Sigmoid colon (tissue), 7 donors: ENCODE measurements around the gene PGBD5. TPM values are rescaled to one million over a fixed set of nuclear protein-coding genes. Genes with fewer than 3 reads are reported as not detected.

Experiments used
- DNase-seq: peaks from one replicate; pipeline ENCODE4 v3.0.0-alpha.2; 2019
- H3K27ac ChIP-seq, 4 donors: fragments of 200-600 bp; sonication (generic); one replicate each; pipeline ENCODE4 v1.5.1; 2016 to 2019; ENCODE audit warnings: mild to moderate bottlenecking in 1 of 4
- H3K27me3 ChIP-seq, 3 donors: fragments of 200-600 bp; sonication (generic); one replicate each; pipeline ENCODE4 v1.5.1; 2019; ENCODE audit warnings: mild to moderate bottlenecking in 1 of 3
- H3K36me3 ChIP-seq, 4 donors: fragments of 200-600 bp; sonication (generic); one replicate each; pipeline ENCODE4 v1.5.1; 2016 to 2019
- H3K4me1 ChIP-seq, 4 donors: fragments of 200-600 bp; sonication (generic); one replicate each; pipeline ENCODE4 v1.5.1; 2017 to 2019
- H3K4me3 ChIP-seq, 4 donors: fragments of 200-600 bp; sonication (generic); one replicate each; pipeline ENCODE4 v1.5.1; 2017 to 2019; ENCODE audit warnings: mild to moderate bottlenecking in 2 of 4, moderate library complexity in 1 of 4
- H3K9me3 ChIP-seq, 4 donors: fragments of 200-600 bp in 3 of 4; sonication (generic) in 3 of 4; one replicate each; pipeline versions ENCODE4 v1.5.1 to v1.6.1; 2013 to 2019
- CTCF ChIP-seq, 4 experiments: fragments of 450-650 bp in 3 of 4; fragments of 200-600 bp in 1 of 4; IDR thresholded peaks; one replicate each; pipeline ENCODE4 v1.5.1; 2016 to 2019; ENCODE audit warnings: antibody characterized with exemption in 4 of 4, mild to moderate bottlenecking in 3 of 4, moderate library complexity in 2 of 4
- EP300 ChIP-seq, 4 donors: sonication (generic); formaldehyde crosslinking; IDR thresholded peaks; one replicate each; pipeline ENCODE4 v1.6.1; 2017; ENCODE audit warnings: antibody characterized with exemption in 4 of 4
- POLR2A ChIP-seq, 2 donors: fragments of 450-650 bp; IDR thresholded peaks; one replicate each; pipeline ENCODE4 v1.6.1; 2016; ENCODE audit warnings: antibody characterized with exemption in 2 of 2, mild to moderate bottlenecking in 2 of 2, moderate library complexity in 2 of 2
- POLR2AphosphoS5 ChIP-seq, 4 donors: sonication (generic); formaldehyde crosslinking; IDR thresholded peaks; one replicate each; pipeline ENCODE4 v1.6.1; 2017; ENCODE audit warnings: antibody characterized with exemption in 4 of 4
- WGBS, 2 donors: extraction: QIAGEN DNeasy Blood & Tissue Kit; methylation state at CpG; one replicate each; pipeline ENCODE4 v1.1.7; 2013; 5-methylcytosine and 5-hydroxymethylcytosine counted together
- intact Hi-C: fragments of 100-400 bp; cut with DNase I; formaldehyde crosslinking; loops from one replicate; pipeline ENCODE4 v1.15.1; 2023
- polyA plus RNA-seq, 3 donors: library from polyadenylated mRNA; stranded (reverse); fragments of 200-250 nt; gene quantifications; one replicate each; pipeline ENCODE4 v1.2.3, GENCODE V29; 2013
- total RNA-seq, 4 donors: library from RNA; depleted of rRNA; stranded (reverse); fragments of >200 nt; gene quantifications; one replicate each; pipeline ENCODE4 v1.1.0, GENCODE V29; 2016
- donor health status: healthy with polysubstance abuse.
- donor health status: Bipolar disorder and iron deficiency.
- donor health status: healthy.

Gene PGBD5
- total and polyA plus RNA-seq, 7 donors = under 0.01 to 1.9 (median 1.1) TPM

GRCh38 chr1:230293390-230293700 lies 132.8 kb downstream of the PGBD5 start:
- Histone ChIP-seq H3K36me3 (no peaks in the 10 kb centered on the region), H3K27me3 (peaks cover 0 to 3% (median 0%) of the 10 kb centered on the region in 3 donors), H3K4me1 (no peaks in the 10 kb centered on the region), H3K9me3 (no peaks in the 10 kb centered on the region), H3K4me3 (no peak overlapping the region), H3K27ac (no peak overlapping the region)
- TF ChIP-seq POLR2AphosphoS5 (IDR thresholded peaks at IDR 0.05) = no peak
- TF ChIP-seq POLR2A (IDR thresholded peaks at IDR 0.05) = no peak
- no peak for TF ChIP-seq EP300 (IDR thresholded peaks at IDR 0.05)
- no peak for TF ChIP-seq CTCF (IDR thresholded peaks at IDR 0.05)
- intact Hi-C loops = no loop called here
- peak; percentile 15 for DNase-seq
- WGBS, 2 donors = 74 to 79% methylated on average over 7 of the region's 7 CpGs

- Histone ChIP-seq H3K27me3 (peaks cover 0 to 5% (median 0%) of the 10 kb centered on the region in 3 donors), H3K27ac (no peak overlapping the region), H3K4me1 (no peaks in the 10 kb centered on the region), H3K36me3 (no peaks in the 10 kb centered on the region), H3K4me3 (no peak overlapping the region), H3K9me3 (no peaks in the 10 kb centered on the region)
- peak; percentile 59 for DNase-seq
- intact Hi-C loops = no loop called here
- TF ChIP-seq POLR2AphosphoS5 (IDR thresholded peaks at IDR 0.05) (no peak), CTCF (IDR thresholded peaks at IDR 0.05) (no peak), EP300 (IDR thresholded peaks at IDR 0.05) (no peak), POLR2A (IDR thresholded peaks at IDR 0.05) (no peak)
- 84 to 89% methylated on average over 12 of the region's 12 CpGs for WGBS, 2 donors
These were observed 133.3 kb downstream of the PGBD5 start for GRCh38 chr1:230292689-230293389.

- TF ChIP-seq EP300 (IDR thresholded peaks at IDR 0.05) (no peak), POLR2AphosphoS5 (IDR thresholded peaks at IDR 0.05) (no peak), POLR2A (IDR thresholded peaks at IDR 0.05) (no peak), CTCF (IDR thresholded peaks at IDR 0.05) (no peak)
These were observed 134.2 kb downstream of the PGBD5 start for GRCh38 chr1:230291731-230292620.

GRCh38 chr1:230289350-230289644 lies 136.8 kb downstream of the PGBD5 start:
- H3K27ac ChIP-seq = no peak overlapping the region
- peaks cover 0 to 7% (median 0%) of the 10 kb centered on the region in 3 donors for H3K27me3 ChIP-seq
- WGBS, 2 donors = 77 to 94% methylated on average over 5 of the region's 5 CpGs

More at GRCh38 chr1:230291731-230292620, 134.2 kb downstream of the PGBD5 start:
- 55 to 83% methylated on average over 28 of the region's 28 CpGs for WGBS, 2 donors
- peaks cover 0 to 10% (median 0%) of the 10 kb centered on the region in 3 donors for H3K27me3 ChIP-seq
- peak; percentile 40 for DNase-seq
- no peak overlapping the region for H3K4me3 ChIP-seq
- no peaks in the 10 kb centered on the region for H3K36me3 ChIP-seq
- H3K27ac ChIP-seq = no peak overlapping the region
- intact Hi-C loops = no loop called here
- no peaks in the 10 kb centered on the region for H3K4me1 ChIP-seq
- no peaks in the 10 kb centered on the region for H3K9me3 ChIP-seq

More at GRCh38 chr1:230289350-230289644, 136.8 kb downstream of the PGBD5 start:
- Histone ChIP-seq H3K9me3 (no peaks in the 10 kb centered on the region), H3K36me3 (no peaks in the 10 kb centered on the region), H3K4me1 (no peaks in the 10 kb centered on the region), H3K4me3 (no peak overlapping the region)
- no peak for DNase-seq
- TF ChIP-seq POLR2A (IDR thresholded peaks at IDR 0.05) (no peak), CTCF (IDR thresholded peaks at IDR 0.05) (no peak), EP300 (IDR thresholded peaks at IDR 0.05) (no peak), POLR2AphosphoS5 (IDR thresholded peaks at IDR 0.05) (no peak)
- intact Hi-C loops = no loop called here
